ENCODE data around the gene GABARAP.

GABARAP gene

DNA sequence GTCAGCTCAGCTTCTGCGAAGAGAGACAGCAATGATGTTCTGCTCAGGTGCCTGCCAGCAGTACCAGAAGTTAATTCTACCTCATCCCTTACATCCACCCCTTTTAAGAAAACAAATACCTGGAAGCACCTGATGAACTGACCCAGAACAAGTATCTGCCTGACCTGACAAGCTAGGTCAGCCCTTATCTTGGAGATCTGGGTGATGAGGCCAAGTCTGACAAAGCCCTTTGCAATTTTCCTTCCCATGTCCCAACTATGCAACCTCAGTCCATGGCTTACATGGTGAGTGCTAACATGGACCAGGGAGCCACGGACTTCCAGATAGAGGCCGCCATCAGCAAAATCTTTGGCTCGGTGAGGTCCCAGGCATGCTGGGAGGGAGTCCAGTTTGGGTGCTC lies 18.9 kb downstream of the GABARAP start:
- H3K9me3 ChIP-seq (ENCODE audit: insufficient read depth, low read depth, low read length) = no peaks in the 10 kb centered on the region
- H4K8ac ChIP-seq (ENCODE audit: low read depth, low read length) = no peak overlapping the region
- no peak overlapping the region for H3K4me3 ChIP-seq (ENCODE audit: low read depth, low read length)
- H3K36me3 ChIP-seq (ENCODE audit: control insufficient read depth in 1 of 2, insufficient read depth in 2 of 2, low read length in 2 of 2) = peaks cover 74% of the 10 kb centered on the region in 2 experiments
- H3K18ac ChIP-seq (ENCODE audit: low read length) = no peak overlapping the region
- no peak overlapping the region for H3K23ac ChIP-seq (ENCODE audit: low read length)
- H3K4ac ChIP-seq (ENCODE audit: low read depth, low read length) = no peak overlapping the region
- H3K79me2 ChIP-seq (ENCODE audit: control insufficient read depth, insufficient read depth, low read length, poor library complexity) = peaks cover 10% of the 10 kb centered on the region
- H2BK5ac ChIP-seq (ENCODE audit: low read depth, low read length, poor library complexity) = no peak overlapping the region
- no peak overlapping the region for H2BK12ac ChIP-seq (ENCODE audit: low read length)
- no peak overlapping the region for H2AK5ac ChIP-seq (ENCODE audit: low read length)
- H4K91ac ChIP-seq (ENCODE audit: low read depth, low read length) = no peak overlapping the region
- H3K4me2 ChIP-seq (ENCODE audit: low read length) = no peak overlapping the region
- no CpG with 5 or more reads among the region's 4 CpGs for WGBS (ENCODE audit: extremely low coverage, insufficient coverage, insufficient read length)
- no peak overlapping the region for H2AFZ ChIP-seq (ENCODE audit: insufficient read depth, low read length, poor library complexity)
- H3K27ac ChIP-seq (ENCODE audit: low read depth, low read length) = no peak overlapping the region
- H3K79me1 ChIP-seq (ENCODE audit: low read length) = peaks cover 17% of the 10 kb centered on the region
- H3K9ac ChIP-seq (ENCODE audit: low read length) = no peak overlapping the region
- H2BK120ac ChIP-seq (ENCODE audit: insufficient read depth, low read length, poor library complexity) = no peak overlapping the region
- peaks cover 30 to 32% of the 10 kb centered on the region in 2 experiments for H3K4me1 ChIP-seq (ENCODE audit: control insufficient read depth in 1 of 2, insufficient read depth in 2 of 2, low read length in 2 of 2)
- no peak overlapping the region for H3K14ac ChIP-seq (ENCODE audit: low read length)
- no peak overlapping the region for H4K12ac ChIP-seq (ENCODE audit: low read depth, low read length)
- DNase-seq = peak; percentile 74 to 91
- no peaks in the 10 kb centered on the region for H3K27me3 ChIP-seq (ENCODE audit: insufficient read depth, low read length)

DNA sequence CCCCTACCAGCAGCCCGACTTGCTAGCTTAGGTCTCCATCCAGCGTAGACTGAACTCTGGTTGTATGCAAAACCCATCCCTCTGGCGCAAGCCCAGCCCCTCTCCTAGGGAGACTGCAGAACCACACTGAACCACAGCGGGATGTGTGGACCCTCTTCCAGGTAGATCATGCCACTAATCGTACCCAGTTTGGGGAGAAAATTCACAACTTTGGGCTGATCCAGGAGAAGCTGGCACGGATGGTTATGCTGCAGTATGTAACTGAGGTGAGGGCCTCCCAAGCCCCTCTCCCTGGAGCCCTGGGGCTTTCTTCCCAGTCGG lies 19.3 kb downstream of the GABARAP start:
- Histone ChIP-seq H3K23ac (ENCODE audit: low read length) (no peak overlapping the region), H3K4me3 (ENCODE audit: low read depth, low read length) (peak overlapping the region; percentile 11), H3K36me3 (ENCODE audit: control insufficient read depth in 1 of 2, insufficient read depth in 2 of 2, low read length in 2 of 2) (peaks cover 70 to 72% of the 10 kb centered on the region in 2 experiments), H3K9ac (ENCODE audit: low read length) (no peak overlapping the region), H2BK5ac (ENCODE audit: low read depth, low read length, poor library complexity) (no peak overlapping the region), H3K79me2 (ENCODE audit: control insufficient read depth, insufficient read depth, low read length, poor library complexity) (peaks cover 10% of the 10 kb centered on the region), H4K91ac (ENCODE audit: low read depth, low read length) (no peak overlapping the region), H3K27me3 (ENCODE audit: insufficient read depth, low read length) (no peaks in the 10 kb centered on the region), H3K9me3 (ENCODE audit: insufficient read depth, low read depth, low read length) (no peaks in the 10 kb centered on the region), H3K4me1 (ENCODE audit: control insufficient read depth in 1 of 2, insufficient read depth in 2 of 2, low read length in 2 of 2) (peaks cover 34 to 37% of the 10 kb centered on the region in 2 experiments), H3K4me2 (ENCODE audit: low read length) (no peak overlapping the region), H3K4ac (ENCODE audit: low read depth, low read length) (no peak overlapping the region), H4K8ac (ENCODE audit: low read depth, low read length) (no peak overlapping the region), H2AK5ac (ENCODE audit: low read length) (no peak overlapping the region), H2BK120ac (ENCODE audit: insufficient read depth, low read length, poor library complexity) (no peak overlapping the region), H3K27ac (ENCODE audit: low read depth, low read length) (peak overlapping the region; percentile 3), H2BK12ac (ENCODE audit: low read length) (no peak overlapping the region), H3K79me1 (ENCODE audit: low read length) (peaks cover 21% of the 10 kb centered on the region), H4K12ac (ENCODE audit: low read depth, low read length) (no peak overlapping the region), H3K14ac (ENCODE audit: low read length) (no peak overlapping the region), H2AFZ (ENCODE audit: insufficient read depth, low read length, poor library complexity) (no peak overlapping the region), H3K18ac (ENCODE audit: low read length) (no peak overlapping the region)
- no CpG with 5 or more reads among the region's 7 CpGs for WGBS (ENCODE audit: extremely low coverage, insufficient coverage, insufficient read length)
- no peak for DNase-seq

DNA sequence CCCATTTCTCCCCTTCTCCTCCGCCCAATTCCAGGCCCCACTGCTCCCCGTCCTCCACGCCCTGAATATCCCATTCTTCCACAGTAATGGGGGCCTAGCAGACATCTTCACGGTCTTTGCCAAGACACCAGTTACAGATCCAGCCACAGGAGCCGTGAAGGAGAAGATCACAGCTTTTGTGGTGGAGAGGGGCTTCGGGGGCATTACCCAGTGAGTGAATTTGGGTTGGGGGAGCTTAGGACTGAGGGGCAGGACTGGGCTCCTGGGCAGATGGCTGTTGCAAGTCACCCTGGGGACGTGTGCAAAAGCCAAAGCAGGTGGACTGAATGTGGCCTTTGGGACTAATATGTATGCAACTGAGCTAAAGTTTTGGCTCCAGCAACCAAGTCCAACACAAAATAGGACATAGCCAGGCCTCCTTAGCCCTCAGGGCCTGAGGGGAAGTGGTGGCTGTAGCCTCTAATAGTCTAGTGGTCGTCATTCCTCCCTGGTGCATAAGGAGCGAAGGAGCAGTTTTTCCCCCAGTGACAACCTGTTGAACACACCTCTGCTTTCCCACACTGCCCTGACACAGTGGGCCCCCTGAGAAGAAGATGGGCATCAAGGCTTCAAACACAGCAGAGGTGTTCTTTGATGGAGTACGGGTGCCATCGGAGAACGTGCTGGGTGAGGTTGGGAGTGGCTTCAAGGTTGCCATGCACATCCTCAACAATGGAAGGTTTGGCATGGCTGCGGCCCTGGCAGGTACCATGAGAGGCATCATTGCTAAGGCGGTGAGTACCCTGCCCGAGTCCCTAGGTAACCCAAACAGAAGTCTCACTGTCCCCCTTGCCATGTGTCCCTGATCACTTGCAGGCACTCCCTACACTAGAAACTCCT lies 19.9 kb downstream of the GABARAP start:
- WGBS (ENCODE audit: extremely low coverage, insufficient coverage, insufficient read length) = no CpG with 5 or more reads among the region's 15 CpGs

GRCh38 chr17:7221278-7222092 lies 20.8 kb downstream of the GABARAP start:
- H2BK5ac ChIP-seq (ENCODE audit: low read depth, low read length, poor library complexity) = no peak overlapping the region
- H3K36me3 ChIP-seq (ENCODE audit: control insufficient read depth in 1 of 2, insufficient read depth in 2 of 2, low read length in 2 of 2) = peaks cover 55 to 58% of the 10 kb centered on the region in 2 experiments
- peak overlapping the region; percentile 49 for H4K12ac ChIP-seq (ENCODE audit: low read depth, low read length)
- H2AFZ ChIP-seq (ENCODE audit: insufficient read depth, low read length, poor library complexity) = no peak overlapping the region
- peak overlapping the region; percentile 85 for H3K4me2 ChIP-seq (ENCODE audit: low read length)
- peaks cover 39 to 45% of the 10 kb centered on the region in 2 experiments for H3K4me1 ChIP-seq (ENCODE audit: control insufficient read depth in 1 of 2, insufficient read depth in 2 of 2, low read length in 2 of 2)
- H4K8ac ChIP-seq (ENCODE audit: low read depth, low read length) = peak overlapping the region; percentile 39
- no peak overlapping the region for H2BK12ac ChIP-seq (ENCODE audit: low read length)
- H3K18ac ChIP-seq (ENCODE audit: low read length) = peak overlapping the region; percentile 95
- H4K91ac ChIP-seq (ENCODE audit: low read depth, low read length) = peak overlapping the region; percentile 99
- no peak for DNase-seq
- H3K4me3 ChIP-seq (ENCODE audit: low read depth, low read length) = no peak overlapping the region
- no peak overlapping the region for H3K23ac ChIP-seq (ENCODE audit: low read length)
- H2AK5ac ChIP-seq (ENCODE audit: low read length) = no peak overlapping the region
- H3K79me1 ChIP-seq (ENCODE audit: low read length) = peaks cover 24% of the 10 kb centered on the region
- peak overlapping the region; percentile 65 for H3K4ac ChIP-seq (ENCODE audit: low read depth, low read length)
- H3K14ac ChIP-seq (ENCODE audit: low read length) = peak overlapping the region; percentile 95
- peak overlapping the region; percentile 98 for H3K27ac ChIP-seq (ENCODE audit: low read depth, low read length)
- no peak overlapping the region for H3K9ac ChIP-seq (ENCODE audit: low read length)
- H3K27me3 ChIP-seq (ENCODE audit: insufficient read depth, low read length) = no peaks in the 10 kb centered on the region
- H3K9me3 ChIP-seq (ENCODE audit: insufficient read depth, low read depth, low read length) = no peaks in the 10 kb centered on the region
- H2BK120ac ChIP-seq (ENCODE audit: insufficient read depth, low read length, poor library complexity) = no peak overlapping the region
- WGBS (ENCODE audit: extremely low coverage, insufficient coverage, insufficient read length) = no CpG with 5 or more reads among the region's 10 CpGs
- peaks cover 10% of the 10 kb centered on the region for H3K79me2 ChIP-seq (ENCODE audit: control insufficient read depth, insufficient read depth, low read length, poor library complexity)

More for the DNA sequence above, 19.9 kb downstream of the GABARAP start:
- no peaks in the 10 kb centered on the region for H3K9me3 ChIP-seq (ENCODE audit: insufficient read depth, low read depth, low read length)
- H4K12ac ChIP-seq (ENCODE audit: low read depth, low read length) = no peak overlapping the region
- peak overlapping the region; percentile 3 for H3K27ac ChIP-seq (ENCODE audit: low read depth, low read length)
- H3K4me1 ChIP-seq (ENCODE audit: control insufficient read depth in 1 of 2, insufficient read depth in 2 of 2, low read length in 2 of 2) = peaks cover 38 to 40% of the 10 kb centered on the region in 2 experiments
- H4K8ac ChIP-seq (ENCODE audit: low read depth, low read length) = no peak overlapping the region
- no peak for DNase-seq
- no peak overlapping the region for H3K4me3 ChIP-seq (ENCODE audit: low read depth, low read length)
- H3K27me3 ChIP-seq (ENCODE audit: insufficient read depth, low read length) = no peaks in the 10 kb centered on the region
- H3K14ac ChIP-seq (ENCODE audit: low read length) = no peak overlapping the region
- H2BK5ac ChIP-seq (ENCODE audit: low read depth, low read length, poor library complexity) = no peak overlapping the region
- no peak overlapping the region for H3K18ac ChIP-seq (ENCODE audit: low read length)
- no peak overlapping the region for H2BK12ac ChIP-seq (ENCODE audit: low read length)
- H4K91ac ChIP-seq (ENCODE audit: low read depth, low read length) = no peak overlapping the region
- no peak overlapping the region for H2BK120ac ChIP-seq (ENCODE audit: insufficient read depth, low read length, poor library complexity)
- H3K4me2 ChIP-seq (ENCODE audit: low read length) = no peak overlapping the region
- H3K4ac ChIP-seq (ENCODE audit: low read depth, low read length) = no peak overlapping the region
- peaks cover 10% of the 10 kb centered on the region for H3K79me2 ChIP-seq (ENCODE audit: control insufficient read depth, insufficient read depth, low read length, poor library complexity)
- H3K9ac ChIP-seq (ENCODE audit: low read length) = no peak overlapping the region
- H3K36me3 ChIP-seq (ENCODE audit: control insufficient read depth in 1 of 2, insufficient read depth in 2 of 2, low read length in 2 of 2) = peaks cover 64 to 66% of the 10 kb centered on the region in 2 experiments
- H3K79me1 ChIP-seq (ENCODE audit: low read length) = peaks cover 22% of the 10 kb centered on the region
- no peak overlapping the region for H2AK5ac ChIP-seq (ENCODE audit: low read length)
- H2AFZ ChIP-seq (ENCODE audit: insufficient read depth, low read length, poor library complexity) = no peak overlapping the region
- no peak overlapping the region for H3K23ac ChIP-seq (ENCODE audit: low read length)
